GM18517 (cell line): ENCODE data around the gene FBXO21.

Experiments used
- ATAC-seq: cut with Tn5 transposase; IDR thresholded peaks from one replicate; pipeline ENCODE4 v1.9.1; 2021; ENCODE audit warnings: mild to moderate bottlenecking, moderate library complexity; ENCODE audit not compliant: unreplicated experiment

FBXO21 gene

DNA sequence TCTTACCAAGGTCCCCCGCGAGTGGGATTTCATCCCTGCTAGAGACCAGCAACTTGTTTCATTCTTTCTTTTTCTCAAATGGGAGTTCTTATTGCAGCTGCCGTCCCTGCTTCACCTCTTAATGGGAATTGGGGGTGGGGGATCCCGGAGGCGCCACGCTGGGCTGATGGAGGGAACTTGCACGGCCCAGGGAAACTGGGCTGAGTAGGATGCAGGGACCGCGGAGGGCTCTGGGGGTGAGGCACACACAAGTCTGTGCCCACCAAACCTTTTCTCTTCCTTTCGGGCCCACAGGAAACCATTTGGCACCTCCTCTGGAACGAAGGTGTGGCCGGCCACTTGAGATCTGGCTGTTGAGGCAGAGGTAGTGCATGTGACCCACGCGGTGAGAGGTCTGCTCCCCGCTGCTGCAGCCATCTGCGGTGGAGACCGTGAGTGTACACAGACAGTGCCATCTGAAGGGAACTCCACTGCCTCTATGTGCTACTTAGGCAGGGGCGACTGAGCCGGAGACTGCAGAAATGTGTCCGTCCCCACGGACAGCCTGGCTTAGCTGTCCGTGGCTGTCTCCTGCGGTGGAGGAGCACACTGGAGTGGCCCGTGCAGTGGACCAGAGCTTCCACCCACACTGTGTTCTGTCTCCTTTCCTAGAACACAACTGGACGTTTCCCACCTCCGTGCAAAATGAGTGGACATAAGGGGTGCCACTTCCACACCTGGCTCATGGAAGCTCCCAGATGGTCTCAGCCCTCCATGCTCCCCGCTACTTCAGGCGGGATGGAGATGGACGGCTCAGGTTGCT lies 49.0 kb downstream of the FBXO21 start:
- no peak for ATAC-seq

DNA sequence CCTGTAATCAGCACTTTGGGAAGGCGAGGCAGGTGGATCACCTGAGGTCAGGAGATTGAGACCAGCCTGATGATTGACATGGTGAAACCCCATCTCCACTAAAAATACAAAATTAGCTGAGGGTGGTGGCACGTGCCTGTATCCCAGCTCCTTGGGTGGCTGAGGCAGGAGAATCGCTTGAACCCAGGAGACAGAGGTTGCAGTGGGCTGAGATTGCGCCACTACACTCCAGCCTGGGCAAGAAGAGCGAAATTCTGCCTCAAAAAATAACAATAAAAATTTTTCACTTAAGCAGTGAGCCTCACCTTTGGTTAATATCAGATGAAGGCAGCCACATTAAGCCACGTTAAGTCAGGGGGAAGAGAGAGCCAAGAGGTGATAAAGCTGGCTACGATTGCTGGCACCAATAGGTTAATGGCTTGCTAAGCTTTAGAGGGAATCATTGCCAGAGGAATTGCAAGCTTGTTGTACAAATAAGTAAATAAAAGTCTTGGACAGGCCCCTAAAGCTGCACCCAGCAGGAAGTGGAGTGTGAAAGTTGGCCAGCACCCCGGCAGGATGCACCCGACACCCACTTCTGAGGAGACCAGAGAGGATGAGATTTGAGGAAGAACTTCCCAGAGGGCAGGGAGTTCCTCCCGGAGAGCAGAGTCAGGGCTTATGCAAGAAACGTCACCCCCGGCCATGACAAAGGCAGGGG lies 49.7 kb downstream of the FBXO21 start:
- ATAC-seq: no peak

DNA sequence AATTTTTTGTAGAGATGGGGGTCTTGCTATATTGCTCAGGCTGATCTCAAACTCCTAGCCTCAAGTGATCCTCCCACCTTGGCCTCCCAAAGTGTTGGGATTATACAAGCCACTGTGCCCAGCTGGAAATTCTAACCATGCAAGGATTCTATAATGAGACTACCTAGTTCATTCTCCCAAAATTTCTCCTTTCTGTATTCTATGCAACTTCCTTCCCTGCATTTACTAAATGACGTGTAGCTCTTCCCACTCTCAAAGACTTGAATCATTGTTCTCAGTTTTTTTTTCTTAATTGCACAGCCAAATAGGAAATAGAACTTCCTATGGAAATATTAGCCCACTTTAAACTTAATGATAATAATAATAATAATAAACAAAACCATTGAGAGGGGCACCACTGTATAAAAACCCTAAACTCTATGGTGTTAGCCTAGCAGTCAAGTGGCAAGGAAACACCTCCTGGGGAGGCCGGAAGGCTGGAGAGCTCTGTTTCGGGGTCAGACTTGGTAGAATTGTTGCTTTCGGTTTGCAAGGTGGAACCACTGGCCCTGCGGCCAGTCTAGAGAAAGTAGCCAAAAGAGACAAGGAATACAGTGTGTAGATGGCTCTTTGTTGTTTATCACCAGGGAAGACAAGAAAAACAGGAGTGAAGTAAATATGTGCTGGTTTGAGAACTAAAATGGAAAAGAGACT lies 51.1 kb downstream of the FBXO21 start:
- ATAC-seq: no peak

DNA sequence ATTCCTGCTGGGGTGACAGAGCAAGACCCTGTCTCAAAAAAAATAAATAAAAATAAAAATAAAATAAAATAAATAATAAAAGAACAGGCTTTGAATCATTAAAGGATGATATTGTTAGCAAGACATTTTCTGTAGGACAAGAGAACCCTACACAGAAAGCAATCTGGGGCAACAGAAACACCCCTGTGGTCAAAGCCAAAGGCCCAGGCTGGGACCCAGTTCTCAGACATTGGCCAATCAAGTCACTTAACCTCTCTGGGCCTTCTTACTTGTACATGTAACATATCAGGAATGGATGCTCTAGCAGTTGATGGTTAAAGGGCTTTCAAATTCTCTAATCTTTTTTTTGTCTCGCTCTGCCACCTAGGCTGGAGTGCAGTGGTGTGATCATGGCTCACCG lies 55.5 kb downstream of the FBXO21 start:
- no peak for ATAC-seq

DNA sequence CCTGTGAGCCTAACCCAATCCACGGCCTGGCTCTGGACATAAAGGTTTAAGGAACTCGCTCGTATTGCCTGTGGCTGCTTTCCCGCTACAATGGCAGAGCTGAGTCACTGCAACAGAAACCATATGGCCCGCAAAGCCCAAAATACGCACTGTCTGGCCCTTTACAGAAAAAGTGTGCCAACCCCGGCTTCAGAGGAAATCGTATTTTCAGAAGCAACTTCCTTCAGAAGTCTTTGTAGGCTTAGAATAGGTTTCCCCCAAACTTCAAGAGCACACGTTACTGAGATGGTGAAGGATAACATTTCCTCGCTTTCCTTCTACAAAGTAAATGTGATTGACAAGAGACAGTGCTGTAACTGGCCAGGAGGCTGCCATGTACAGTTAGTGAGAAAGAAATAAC lies 56.2 kb downstream of the FBXO21 start:
- no peak for ATAC-seq

- ATAC-seq: no peak
Observed at GRCh38 chr12:117130801-117131200, 59.5 kb downstream of the FBXO21 start.

DNA sequence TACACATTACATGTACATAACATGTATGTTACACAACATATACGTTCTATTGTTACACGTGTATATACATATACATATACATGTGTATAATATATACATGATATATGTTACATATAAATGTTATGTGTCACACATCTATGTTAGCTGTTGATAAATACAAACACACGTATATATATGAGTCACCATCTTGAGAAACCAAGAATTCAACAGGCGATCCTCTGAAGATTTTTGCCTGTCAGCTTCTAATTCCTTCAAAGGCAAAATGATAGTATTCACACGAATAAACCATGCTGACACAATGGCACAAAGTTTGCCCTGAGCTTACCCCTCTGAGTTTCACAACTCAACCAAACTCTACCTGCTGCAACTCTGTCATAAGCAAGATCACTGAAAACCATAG lies 60.9 kb downstream of the FBXO21 start:
- ATAC-seq: no peak

GRCh38 chr12:117127933-117128823 lies 62.1 kb downstream of the FBXO21 start:
- no peak for ATAC-seq

- ATAC-seq: no peak
Observed at GRCh38 chr12:117126335-117126734, 63.9 kb downstream of the FBXO21 start.

- no peak for ATAC-seq
Observed at GRCh38 chr12:117125767-117126166, 64.5 kb downstream of the FBXO21 start.

DNA sequence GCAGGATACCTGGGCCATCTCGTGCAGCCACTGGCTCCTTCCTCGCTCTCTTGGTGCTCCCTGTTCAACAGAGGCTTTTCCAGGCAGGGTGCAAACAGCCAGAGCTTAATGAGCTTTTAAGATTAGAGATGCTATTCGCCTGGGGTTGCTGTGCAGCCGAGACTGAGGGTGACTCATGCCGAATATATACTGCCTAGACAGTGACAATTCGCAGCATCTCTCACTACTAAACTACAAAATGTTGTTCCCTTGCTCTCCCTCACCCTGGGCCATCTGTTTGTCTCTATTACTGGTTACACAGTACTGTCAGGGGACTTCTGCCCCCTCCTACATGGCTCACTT lies 65.0 kb downstream of the FBXO21 start:
- no peak for ATAC-seq

GRCh38 chr12:117124421-117125271 lies 65.6 kb downstream of the FBXO21 start:
- no peak for ATAC-seq

DNA sequence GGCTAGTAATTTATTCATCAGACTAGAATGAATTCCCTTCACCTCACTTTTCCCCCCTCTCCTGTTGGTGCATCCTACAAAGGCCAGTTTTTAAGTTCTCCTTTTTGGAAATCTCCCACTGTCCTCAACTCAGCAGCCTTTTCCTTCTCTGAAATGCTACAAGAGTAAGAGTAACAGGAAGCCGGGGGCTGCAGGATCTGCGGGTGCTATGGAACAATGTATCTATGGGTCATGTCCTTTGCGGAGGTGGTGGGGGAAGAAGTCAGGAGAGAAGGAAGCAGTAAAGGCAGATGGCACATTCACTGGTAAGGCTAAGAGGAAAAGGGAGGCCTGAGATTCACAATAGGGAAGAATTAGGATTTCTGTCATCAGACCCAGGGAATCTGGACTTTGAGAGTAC lies 68.8 kb downstream of the FBXO21 start:
- no peak for ATAC-seq

DNA sequence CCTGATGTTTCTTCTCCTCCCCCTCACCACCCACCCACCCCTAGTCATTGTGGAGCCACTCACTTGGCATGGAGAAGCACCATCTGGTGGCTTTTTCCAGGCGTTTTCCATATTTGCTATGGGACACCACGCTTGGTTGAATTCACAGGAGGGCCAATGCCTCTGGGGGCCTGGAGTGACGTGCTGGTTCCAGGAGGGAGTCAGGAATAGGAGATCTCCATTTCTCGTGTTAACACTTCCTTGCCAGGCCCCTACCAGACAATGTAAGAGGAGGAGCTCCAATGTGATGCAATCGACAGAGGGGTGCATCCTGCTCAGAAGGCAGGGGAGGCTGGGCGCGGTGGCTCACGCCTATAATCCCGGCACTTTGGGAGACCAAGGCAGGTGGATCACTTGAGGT lies 69.5 kb downstream of the FBXO21 start:
- ATAC-seq: no peak

GRCh38 chr12:117119592-117120198 lies 70.6 kb downstream of the FBXO21 start:
- ATAC-seq: no peak

DNA sequence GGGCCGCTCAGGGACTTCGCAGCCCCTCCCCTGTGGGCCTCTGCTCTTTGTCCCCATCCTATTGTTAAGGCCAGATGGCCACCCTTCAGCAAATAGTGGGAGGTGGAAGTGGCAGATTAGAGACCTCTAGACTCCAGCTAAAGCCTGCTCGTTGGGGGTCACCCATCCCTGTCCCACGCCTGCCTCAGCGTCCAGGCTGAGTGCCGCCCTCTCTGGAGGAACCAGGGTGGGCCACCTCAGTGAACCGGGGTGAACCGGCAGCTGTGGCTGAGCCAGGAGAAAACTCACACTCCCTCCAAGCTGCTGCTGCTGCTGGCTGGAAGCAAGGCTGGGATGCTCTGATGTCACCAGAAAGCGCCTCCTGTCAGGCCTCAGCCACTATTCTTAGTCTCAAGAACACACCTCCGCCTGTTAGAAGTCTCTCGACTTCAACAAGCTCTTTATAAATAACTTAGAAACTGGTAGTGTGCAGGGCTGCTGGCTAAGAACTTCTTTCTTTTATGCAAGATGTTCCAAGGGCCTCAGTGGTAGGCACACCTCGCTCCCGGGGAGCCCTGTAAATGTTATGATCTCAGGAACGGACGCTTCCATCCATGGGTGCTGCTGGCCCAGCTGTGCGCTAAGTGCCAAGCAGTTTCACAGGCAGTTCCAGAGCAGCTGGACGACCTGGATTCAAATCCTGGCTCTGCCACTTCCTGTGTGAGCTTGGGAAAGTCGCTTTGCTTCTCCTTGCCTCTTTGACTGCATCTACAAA lies 71.3 kb downstream of the FBXO21 start:
- no peak for ATAC-seq

- no peak for ATAC-seq
Observed at GRCh38 chr12:117114784-117115183, 75.5 kb downstream of the FBXO21 start.

- ATAC-seq: no peak
Observed at GRCh38 chr12:117113231-117113630, 77.0 kb downstream of the FBXO21 start.
